PC-9 (cell line): ENCODE data around the gene PPL. TPM values are rescaled to one million over a fixed set of nuclear protein-coding genes. Genes with fewer than 3 reads are reported as not detected.

Experiments
- BruUV-seq: library from RNA; stranded (reverse); fragments of 400-500 nt; replicated peaks from 2 replicates; lab custom pipeline; 2021; lab: Mats Ljungman, UMichigan
- CTCF ChIA-PET: fragments of 300-600 bp; sonication (Branson Sonifier 250); formaldehyde crosslinking; loops from one replicate; lab custom pipeline; 2022; ENCODE audit warnings: antibody characterized with exemption; lab: Charles Lee
- POLR2A ChIA-PET: fragments of 300-600 bp; sonication (Branson Sonifier 250); formaldehyde crosslinking; loops from one replicate; lab custom pipeline; 2022; ENCODE audit warnings: antibody characterized with exemption; ENCODE audit not compliant: unreplicated experiment; lab: Charles Lee
- DNase-seq, 2 experiments: peaks; one replicate each; pipeline versions ENCODE4 v3.0.0 to v3.0.0-alpha.2; 2015 to 2022; ENCODE audit warnings: mixed read lengths in 1 of 2
- H2AFZ ChIP-seq: fragments of 200-600 bp; sonication (generic); 2 replicates; pipeline ENCODE4 v1.8.1; 2017; ENCODE audit warnings: antibody characterized with exemption
- H3F3A ChIP-seq: fragments of 200-600 bp; sonication (generic); 2 replicates; pipeline ENCODE4 v1.8.1; 2017; ENCODE audit warnings: antibody characterized with exemption, mild to moderate bottlenecking, low read depth; ENCODE audit not compliant: insufficient read depth
- H3K27ac ChIP-seq: fragments of 200-600 bp; sonication (generic); 2 replicates; pipeline ENCODE4 v1.6.1; 2016; ENCODE audit warnings: mixed run types
- H3K27me3 ChIP-seq: fragments of 200-600 bp; sonication (generic); 2 replicates; pipeline ENCODE4 v1.6.1; 2016; ENCODE audit warnings: low read depth, mixed run types; ENCODE audit not compliant: insufficient read depth
- H3K36me3 ChIP-seq: fragments of 200-600 bp; sonication (generic); 2 replicates; pipeline ENCODE4 v1.6.1; 2016; ENCODE audit warnings: low read depth, mixed run types
- H3K4me1 ChIP-seq: fragments of 200-600 bp; sonication (generic); replicated peaks from 2 replicates; pipeline ENCODE4 v1.6.1; 2016; ENCODE audit warnings: mixed run types; ENCODE audit not compliant: insufficient read depth
- H3K4me2 ChIP-seq: fragments of 200-600 bp; sonication (generic); 2 replicates; pipeline ENCODE4 v1.6.1; 2017; ENCODE audit warnings: mixed run types
- H3K4me3 ChIP-seq: fragments of 200-600 bp; sonication (generic); 2 replicates; pipeline ENCODE4 v1.6.1; 2016; ENCODE audit warnings: mixed run types
- H3K79me2 ChIP-seq: fragments of 200-600 bp; sonication (generic); 2 replicates; pipeline ENCODE4 v1.6.1; 2017; ENCODE audit warnings: low read depth, mixed run types
- H3K9me2 ChIP-seq: fragments of 200-600 bp; sonication (generic); 2 replicates; pipeline ENCODE4 v1.8.1; 2017; ENCODE audit warnings: mild to moderate bottlenecking; ENCODE audit not compliant: insufficient read depth
- H3K9me3 ChIP-seq: fragments of 200-600 bp; sonication (generic); 2 replicates; pipeline ENCODE4 v1.8.1; 2016; ENCODE audit warnings: low read depth; ENCODE audit not compliant: insufficient read depth
- H4K20me1 ChIP-seq: fragments of 200-600 bp; sonication (generic); 2 replicates; pipeline ENCODE4 v1.8.1; 2017; ENCODE audit not compliant: insufficient read depth
- CTCF ChIP-seq: fragments of 200-600 bp; sonication (generic); conservative IDR thresholded peaks from 2 replicates; pipeline ENCODE4 v1.6.1; 2017; ENCODE audit warnings: mixed run types, antibody characterized with exemption, mild to moderate bottlenecking, moderate library complexity
- EZH2 ChIP-seq: fragments of 200-600 bp; sonication (generic); IDR thresholded peaks from 2 replicates; pipeline ENCODE4 v1.8.0; 2017; ENCODE audit warnings: antibody characterized with exemption, low read depth
- intact Hi-C: fragments of 100-400 bp; cut with micrococcal nuclease; formaldehyde crosslinking; loops from one replicate; pipeline ENCODE4 v1.10.0; 2022; ENCODE audit not compliant: unreplicated experiment
- total RNA-seq: library from RNA; stranded (reverse); gene quantifications from 2 replicates; pipeline ENCODE4 v1.2.3, GENCODE V29; 2021

PPL gene
- total RNA-seq, 1 experiment from 2014 or later = 187 TPM

GRCh38 chr16:4880006-4880580 lies 56.9 kb downstream of the PPL start:
- Histone ChIP-seq H4K20me1 (peaks cover 46% of the 10 kb centered on the region), H3K9me2 (no peaks in the 10 kb centered on the region), H3K9me3 (no peaks in the 10 kb centered on the region), H2AFZ (no peak overlapping the region), H3F3A (peaks cover 50% of the 10 kb centered on the region), H3K79me2 (no peaks in the 10 kb centered on the region), H3K4me1 (peaks cover 31% of the 10 kb centered on the region), H3K4me2 (no peak overlapping the region), H3K27ac (no peak overlapping the region), H3K4me3 (no peak overlapping the region), H3K27me3 (no peaks in the 10 kb centered on the region), H3K36me3 (peaks cover 39% of the 10 kb centered on the region)
- ChIA-PET CTCF (no interaction called here), POLR2A (no interaction called here)
- intact Hi-C loops = no loop called here
- DNase-seq = no peak
- TF ChIP-seq CTCF = no peak
- no peak for TF ChIP-seq EZH2
- no TSS peak for BruUV-seq

GRCh38 chr16:4879049-4879448 lies 57.9 kb downstream of the PPL start:
- Histone ChIP-seq H3K4me3 (no peak overlapping the region), H3F3A (peaks cover 45% of the 10 kb centered on the region), H3K27ac (no peak overlapping the region), H3K27me3 (no peaks in the 10 kb centered on the region), H3K4me2 (no peak overlapping the region), H3K9me3 (no peaks in the 10 kb centered on the region), H3K36me3 (peaks cover 29% of the 10 kb centered on the region), H3K9me2 (no peaks in the 10 kb centered on the region), H3K4me1 (peaks cover 31% of the 10 kb centered on the region), H2AFZ (no peak overlapping the region), H4K20me1 (peaks cover 38% of the 10 kb centered on the region), H3K79me2 (no peaks in the 10 kb centered on the region)
- no TSS peak for BruUV-seq
- TF ChIP-seq EZH2 (no peak), CTCF (no peak)
- ChIA-PET POLR2A (no interaction called here), CTCF (interaction anchor here (0.6 kb wide), 1 partner anchor 19 kb away, joined by 3 read pairs; no protein-coding TSS in a partner anchor)
- no peak for DNase-seq
- intact Hi-C loops = no loop called here

GRCh38 chr16:4877380-4877685 lies 59.6 kb downstream of the PPL start:
- Histone ChIP-seq H4K20me1 (peaks cover 26% of the 10 kb centered on the region), H2AFZ (no peak overlapping the region), H3K27ac (no peak overlapping the region), H3K36me3 (peaks cover 22% of the 10 kb centered on the region; the same call in 1 of the 2 replicates), H3K9me2 (no peaks in the 10 kb centered on the region), H3K9me3 (no peaks in the 10 kb centered on the region), H3K4me1 (peaks cover 19% of the 10 kb centered on the region), H3K4me3 (no peak overlapping the region), H3K27me3 (no peaks in the 10 kb centered on the region), H3F3A (peaks cover 31% of the 10 kb centered on the region), H3K4me2 (no peak overlapping the region), H3K79me2 (no peaks in the 10 kb centered on the region)
- intact Hi-C loops = no loop called here
- DNase-seq = no peak
- TF ChIP-seq CTCF = no peak
- ChIA-PET CTCF (no interaction called here), POLR2A (interaction anchor here (0.6 kb wide), 2 partner anchors 212 to 286 kb away, joined by 3 to 4 read pairs; no protein-coding TSS in a partner anchor)
- no TSS peak for BruUV-seq
